Measurements from ENCODE around the gene EEF1A1. TPM values are rescaled to one million over a fixed set of nuclear protein-coding genes. Genes with fewer than 3 reads are reported as not detected.
A peak's percentile ranks its signal among the peaks of the same experiment; 100 is the strongest.

EEF1A1 gene
- total RNA-seq (2012; rRNA removed), result 28,223 and 30,152 TPM in 2 replicates
- polyA plus RNA-seq (2012; rRNA removed), result 11,870 and 14,757 TPM in 2 replicates
- polyA plus RNA-seq (2012; cell fraction: cytosol; rRNA removed), result 7,454 and 10,082 TPM in 2 replicates
- 1,642 and 5,672 TPM in 2 replicates for polyA plus RNA-seq (2012; cell fraction: nucleus; rRNA removed; ENCODE audit: low replicate concordance)
- percentile 100 among the genes with signal in this experiment for Bru-seq, nascent RNA
- BruChase-seq, experiment 1, labeled RNA remaining after a 6-hour chase, result percentile 100 among the genes with signal in this experiment
- BruChase-seq, experiment 2, labeled RNA remaining after a 2-hour chase, result percentile 100 among the genes with signal in this experiment
- long read RNA-seq, full-length matches to known transcripts, result 3,357 of 4,393 reads
- long read RNA-seq, partial matches to known transcripts, result 858 of 4,393 reads
- long read RNA-seq, other reads (novel, unspliced or antisense), result 178 of 4,393 reads

GRCh38 chr6:73520688-73521350, at the start of gene EEF1A1:
Gene EEF1A1, minus strand, starts transcription at chr6:73521032. Its CDS starts 1,006 bp downstream, at chr6:73520026.
- peaks cover 12 to 32% of the 10 kb centered on the region in 2 experiments; a peak in 2 of 4 replicates for H3K79me1 ChIP-seq (ENCODE audit: low read depth in 1 of 2, low read length in 2 of 2)
- H3K9me1 ChIP-seq (ENCODE audit: insufficient read depth, low read length), result no peaks in the 10 kb centered on the region
- DNase-seq (peak; percentile 100), ATAC-seq (ENCODE audit: low read depth) (peak; percentile 80)
- dilution Hi-C loops (cut with HindIII; ENCODE audit: low sequenced_read_pairs, unreplicated experiment), result no loop called here
- H3K4me1 ChIP-seq (ENCODE audit: control insufficient read depth, insufficient read depth, low read length), result peaks cover 9% of the 10 kb centered on the region
- H2AK9ac ChIP-seq (replicated peaks; ENCODE audit: low read depth, low read length, poor library complexity), result peak within 1 kb of the TSS; percentile 97
- H3K4me2 ChIP-seq (ENCODE audit: low read depth, low read length), result peak within 1 kb of the TSS; percentile 87
- peaks cover 49% of the 10 kb centered on the region for H4K20me1 ChIP-seq (ENCODE audit: insufficient read depth, low read length)
- H2BK5ac ChIP-seq (ENCODE audit: low read depth, low read length, poor library complexity, severe bottlenecking), result peak within 1 kb of the TSS; percentile 98
- in situ Hi-C loops (cut with MboI; ENCODE audit: low sequenced_read_pairs), result loop anchor here (5.0 kb wide), 1 partner anchor 61 kb away; no protein-coding TSS in a partner anchor
- peak within 1 kb of the TSS; percentile 99 for H3K9ac ChIP-seq (ENCODE audit: low read depth, low read length)
- H3K9me3 ChIP-seq (ENCODE audit: control insufficient read depth, insufficient read depth, low read length), result no peaks in the 10 kb centered on the region
- peak within 1 kb of the TSS; percentile 99 for H3K14ac ChIP-seq (replicated peaks; ENCODE audit: low read depth, low read length)
- CTCF ChIA-PET, result interaction anchor here (0.8 to 1.7 kb wide), 3 partner anchors 59 to 90 kb away, joined by 3 read pairs; no protein-coding TSS in a partner anchor
- POLR2A ChIA-PET (ENCODE audit: unreplicated experiment), result interaction anchor here (0.5 to 3.2 kb wide), 11 partner anchors 9 to 133 kb away, joined by 3 to 35 read pairs (median 5); partner anchors contain the start of gene SLC17A5
- peaks cover 39% of the 10 kb centered on the region for H3K36me3 ChIP-seq (ENCODE audit: control insufficient read depth, insufficient read depth, low read length)
- intact Hi-C loops (cut with micrococcal nuclease), result loop anchor here (1.0 to 2.0 kb wide), 3 partner anchors 59 to 132 kb away; partner anchors contain the start of gene SLC17A5
- peak within 1 kb of the TSS; percentile 99 for H3K23ac ChIP-seq (ENCODE audit: low read depth, low read length)
- peak within 1 kb of the TSS; percentile 81 for H4K5ac ChIP-seq (ENCODE audit: low read depth, low read length)
- H2AK5ac ChIP-seq (ENCODE audit: low read depth, low read length), result peak within 1 kb of the TSS; percentile 96
- WGBS, 2 experiments (ENCODE audit: extremely low coverage in 2 of 2, insufficient read length in 1 of 2), result 0% methylated on average over 14 of the region's 53 CpGs; no CpG with 5 or more reads in 1 of the 2 experiments
- H4K91ac ChIP-seq (ENCODE audit: insufficient read depth, low read depth, low read length), result peak within 1 kb of the TSS; percentile 96
- H2AFZ ChIP-seq (replicated peaks; ENCODE audit: low read length, poor library complexity), result peak within 1 kb of the TSS; percentile 88
- H3K18ac ChIP-seq (ENCODE audit: low read depth, low read length), result peak within 1 kb of the TSS; percentile 95
- H2BK15ac ChIP-seq (ENCODE audit: low read depth, low read length), result peak within 1 kb of the TSS; percentile 75; the same call in 2 of the 3 replicates
- H2BK120ac ChIP-seq (ENCODE audit: low read depth, low read length), result peak within 1 kb of the TSS; percentile 79
- no peaks in the 10 kb centered on the region for H3K27me3 ChIP-seq (ENCODE audit: control insufficient read depth, insufficient read depth, low read length)
- no TSS peak for BruUV-seq (replicated peaks)
- peak within 1 kb of the TSS; percentile 97 for H3K4ac ChIP-seq (ENCODE audit: low read depth, low read length)
- peak within 1 kb of the TSS; percentile 97 for H3K27ac ChIP-seq (ENCODE audit: insufficient read depth, low read length)
- H2BK20ac ChIP-seq (ENCODE audit: low read depth, low read length), result peak within 1 kb of the TSS; percentile 7
- peak within 1 kb of the TSS; percentile 84 for H3K4me3 ChIP-seq (ENCODE audit: insufficient read depth, low read depth, low read length)
- H3K56ac ChIP-seq (ENCODE audit: extremely low read depth, insufficient read depth, low read length), result peak within 1 kb of the TSS; percentile 96
- H4K8ac ChIP-seq (ENCODE audit: low read depth in 2 of 2, low read length in 2 of 2), result peak within 1 kb of the TSS; percentile 84 to 95
- TF ChIP-seq SMC3 (IDR thresholded peaks at IDR 0.05; ENCODE audit: low read depth, low read length), result peak; percentile 29; the same call in 1 of the 2 replicates
- no peak; the same call in 1 of the 2 replicates for TF ChIP-seq CTCF (conservative IDR thresholded peaks at IDR 0.05; ENCODE audit: low read depth, low read length)
- TF ChIP-seq CHD1 (IDR thresholded peaks at IDR 0.05; ENCODE audit: low read depth, low read length), result peak; percentile 99
- peak; percentile 25; the same call in 1 of the 2 replicates for TF ChIP-seq NFE2L2 (IDR thresholded peaks at IDR 0.05; ENCODE audit: low read depth, low read length)
- TF ChIP-seq FOS (IDR thresholded peaks at IDR 0.05; ENCODE audit: low read depth, low read length), result peak; percentile 32
- TF ChIP-seq USF2 (IDR thresholded peaks at IDR 0.05; ENCODE audit: low read depth, low read length), result peak; percentile 18; the same call in 1 of the 2 replicates
- TF ChIP-seq MXI1 (IDR thresholded peaks at IDR 0.05; ENCODE audit: borderline replicate concordance, low read depth, low read length), result no peak; the same call in 1 of the 2 replicates
- TF ChIP-seq RAD21 (IDR thresholded peaks at IDR 0.05; ENCODE audit: low read length), result peak; percentile 27
- TF ChIP-seq MAZ (IDR thresholded peaks at IDR 0.05; ENCODE audit: borderline replicate concordance, low read depth, low read length), result peak; percentile 100
- peak; percentile 78 for TF ChIP-seq CEBPB (IDR thresholded peaks at IDR 0.05; ENCODE audit: low read depth, low read length)
- TF ChIP-seq RFX5 (IDR thresholded peaks at IDR 0.05; ENCODE audit: low read depth, low read length), result no peak
- TF ChIP-seq POLR2A (IDR thresholded peaks at IDR 0.05; ENCODE audit: low read depth, low read length), result peak; percentile 100

Measured in IMR-90 (cell line).